GM19099 (cell line): Measurements from ENCODE around the gene EPC1.
A peak's percentile ranks its signal among the peaks of the same experiment; 100 is the strongest.

Experiments
- POLR2A ChIP-seq: IDR thresholded peaks from 3 replicates; pipeline ENCODE4 v1.6.1; 2011; ENCODE audit warnings: low read depth; ENCODE audit not compliant: insufficient read length; ENCODE audit errors: extremely low read depth

EPC1 gene

DNA sequence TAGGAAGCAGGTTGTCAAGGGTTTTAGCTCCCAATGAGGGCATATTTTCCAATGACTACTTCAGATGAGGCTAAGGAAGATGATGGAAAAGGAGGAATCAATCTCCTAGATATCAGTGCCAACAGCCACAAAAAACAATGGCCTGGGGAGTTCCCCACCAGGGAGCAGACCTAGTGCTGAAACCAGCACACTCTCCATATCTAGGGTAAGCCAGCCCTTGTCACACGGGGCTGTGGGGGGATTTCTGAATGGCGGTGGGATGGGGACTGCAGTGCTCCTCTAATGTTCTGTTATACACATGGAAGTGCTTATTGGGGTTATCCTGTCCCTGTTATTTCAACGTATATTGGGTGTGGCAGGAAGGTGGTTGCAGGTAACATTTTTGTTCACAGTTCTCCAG is 18.5 kb downstream of the EPC1 start:
- no peak for TF ChIP-seq POLR2A

DNA sequence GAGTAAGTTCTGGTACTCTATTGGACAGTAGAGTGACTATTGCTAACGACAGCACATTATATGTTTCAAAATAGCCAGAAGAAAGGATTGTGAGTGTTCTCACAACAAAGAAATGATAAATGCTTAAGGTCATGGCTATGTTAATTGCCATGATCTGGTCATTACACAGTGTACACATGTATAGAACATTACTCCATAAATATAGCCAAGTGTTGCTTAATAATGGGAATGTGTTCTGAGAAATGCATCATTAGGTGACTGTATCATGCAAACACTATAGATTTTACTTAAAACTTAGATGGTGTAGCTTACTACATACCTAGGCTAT is 19.6 kb downstream of the EPC1 start:
- TF ChIP-seq POLR2A, result no peak

DNA sequence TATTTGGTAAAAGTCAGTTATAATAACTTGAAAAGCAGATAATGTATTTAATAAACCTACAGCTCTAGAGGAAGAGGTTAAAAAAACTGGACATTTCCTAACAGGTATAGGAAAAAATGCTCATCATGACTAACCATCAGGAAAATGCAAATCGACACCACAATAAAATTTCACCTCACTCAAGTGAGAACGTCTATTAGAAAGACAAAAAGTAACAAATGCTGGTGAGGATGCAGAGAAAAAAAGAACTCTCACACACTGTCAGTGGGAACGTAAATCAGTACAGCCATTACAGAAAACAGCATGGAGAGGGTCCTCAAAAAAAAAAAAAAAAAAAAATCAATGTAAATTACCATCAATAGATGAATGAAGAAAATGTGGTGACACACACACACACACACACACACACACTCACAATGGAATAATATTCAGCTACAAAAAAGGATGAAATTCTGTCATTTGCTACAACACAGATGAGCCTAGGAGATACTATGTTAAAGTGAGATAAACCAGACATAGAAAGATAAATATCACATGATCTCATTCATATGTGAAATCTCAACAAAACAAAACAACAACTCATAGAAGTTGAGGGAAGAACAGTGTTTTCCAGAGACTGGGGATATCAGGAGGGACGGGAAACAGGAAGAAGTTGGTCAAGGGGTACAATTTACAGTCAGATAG is 20.1 kb downstream of the EPC1 start:
- no peak for TF ChIP-seq POLR2A

DNA sequence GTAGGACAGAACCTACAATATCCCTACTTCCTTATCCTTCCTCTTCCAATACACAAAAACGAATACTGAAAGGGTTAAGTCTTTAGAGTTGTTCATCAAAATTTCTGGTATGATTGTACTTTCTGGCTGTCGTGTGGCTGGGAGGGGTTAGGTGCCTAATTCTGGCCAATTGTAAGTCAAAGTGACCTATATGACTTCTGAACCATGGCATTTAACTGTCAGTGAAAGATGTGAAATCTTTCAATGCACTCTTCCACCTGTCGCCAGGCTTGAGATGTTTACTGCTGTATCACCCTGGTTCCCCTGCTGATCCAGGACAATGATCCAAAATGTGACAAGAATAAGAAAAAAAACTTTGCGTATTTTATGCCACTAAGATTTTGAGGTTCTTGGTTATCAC is 20.8 kb downstream of the EPC1 start:
- no peak for TF ChIP-seq POLR2A

DNA sequence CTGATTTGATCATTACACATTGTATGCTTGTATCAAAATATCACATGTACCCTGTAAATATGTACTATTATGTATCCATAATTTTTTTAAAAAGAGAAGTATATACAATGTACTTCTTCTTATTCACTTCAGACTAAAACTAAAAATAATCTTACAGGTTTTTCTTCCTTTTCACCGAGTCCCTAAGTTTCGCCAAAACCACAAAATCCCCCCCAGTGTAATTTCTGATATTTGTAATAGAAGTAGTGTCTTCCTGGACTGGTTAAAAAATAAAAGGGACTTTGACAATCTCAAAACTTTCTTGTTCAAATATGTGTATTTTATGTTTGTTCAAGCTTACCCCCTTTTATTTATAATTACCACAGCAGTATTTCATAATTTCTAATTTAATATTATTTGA is 23.9 kb downstream of the EPC1 start:
- TF ChIP-seq POLR2A, result no peak

DNA sequence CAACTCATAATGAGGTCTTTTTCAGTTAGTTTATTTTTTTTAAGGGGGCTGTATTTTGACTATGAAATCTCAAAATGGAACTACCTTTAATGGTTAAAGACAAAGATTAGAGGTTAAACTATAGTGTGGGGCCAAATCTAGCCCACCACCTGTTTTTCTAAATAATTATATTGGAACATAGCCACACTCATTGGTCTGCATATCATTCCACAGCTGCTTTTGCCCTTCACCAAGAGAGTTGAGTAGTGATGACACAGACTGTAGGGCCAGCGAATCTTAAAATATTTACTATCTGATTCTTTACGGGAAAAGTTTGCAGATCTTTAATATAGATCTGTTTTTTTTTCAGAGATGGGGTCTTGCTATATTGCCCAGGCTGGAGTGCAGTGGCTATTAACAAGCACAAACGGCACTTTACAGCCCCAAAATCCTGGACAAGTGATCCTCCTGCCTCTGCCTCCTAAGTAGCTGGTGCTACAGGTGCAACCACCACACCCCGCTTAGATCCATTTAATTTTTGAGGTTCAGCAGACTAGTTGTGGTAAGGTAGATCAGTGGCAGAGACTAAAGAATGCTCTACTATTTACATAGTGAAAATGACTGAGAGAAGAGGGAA is 25.8 kb downstream of the EPC1 start:
- TF ChIP-seq POLR2A, result no peak

DNA sequence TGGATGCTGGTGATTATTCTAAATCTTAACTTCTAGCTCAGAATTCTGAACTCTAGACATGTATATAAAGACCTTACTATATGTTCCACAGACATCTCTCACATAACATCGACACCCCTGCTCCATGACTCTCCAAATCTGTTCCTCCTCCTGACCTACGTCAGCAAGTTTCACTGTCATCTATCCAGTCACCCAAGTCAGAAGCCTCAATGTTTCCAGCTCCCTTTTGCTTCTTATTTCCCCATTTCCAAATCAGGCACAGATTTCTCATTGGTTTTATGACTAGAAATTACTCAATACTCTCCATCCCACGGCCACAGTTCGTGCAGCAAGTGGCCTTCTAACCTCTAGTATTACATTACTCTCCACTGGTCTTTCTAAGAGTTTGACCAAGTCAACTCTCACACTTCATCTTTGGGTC is 28.5 kb downstream of the EPC1 start:
- no peak for TF ChIP-seq POLR2A

DNA sequence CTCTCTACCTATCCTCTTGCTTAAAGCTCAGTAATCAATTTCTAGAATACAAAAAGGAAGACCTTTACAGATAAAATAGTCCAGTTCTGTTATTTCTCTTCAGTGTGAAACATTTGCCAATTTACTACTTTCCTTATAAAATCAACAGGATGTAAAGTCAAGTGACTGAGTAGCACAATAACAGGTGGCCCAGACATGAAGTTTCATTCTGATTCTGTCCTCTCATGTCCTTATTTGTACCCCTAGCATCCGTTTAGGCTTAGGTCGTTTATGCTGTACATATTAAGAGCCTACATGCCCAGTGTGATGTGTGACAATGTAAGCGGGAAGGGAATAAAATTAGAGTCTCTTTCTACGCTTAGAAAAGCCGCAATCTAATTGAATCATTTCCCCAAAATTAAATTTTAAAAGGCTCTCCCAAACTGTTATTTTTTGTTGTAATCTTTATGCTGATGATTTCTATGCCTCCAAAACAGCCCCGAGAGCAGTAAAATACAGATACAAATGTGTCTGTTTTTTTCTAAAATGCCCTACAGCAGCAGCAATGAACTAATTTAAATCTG is 29.1 kb downstream of the EPC1 start:
- TF ChIP-seq POLR2A, result peak; percentile 35

DNA sequence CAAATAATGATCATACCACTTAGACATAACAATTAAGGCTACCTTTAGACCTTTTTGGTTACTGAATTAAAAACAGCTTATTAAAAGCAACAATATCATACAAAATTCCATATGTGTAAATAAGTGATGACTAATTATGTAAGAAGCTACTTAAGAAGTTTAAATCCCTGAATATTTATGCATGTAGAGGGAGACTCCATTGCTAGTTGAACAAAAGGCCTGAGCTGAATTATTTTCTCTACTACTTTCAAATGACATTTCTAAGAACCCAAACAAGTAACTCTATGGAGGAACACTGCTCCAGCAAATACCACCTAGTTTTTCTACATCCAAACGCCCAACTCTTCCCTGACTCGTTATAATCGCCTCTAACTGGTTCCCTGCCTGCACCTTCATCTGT is 31.5 kb downstream of the EPC1 start:
- no peak for TF ChIP-seq POLR2A

DNA sequence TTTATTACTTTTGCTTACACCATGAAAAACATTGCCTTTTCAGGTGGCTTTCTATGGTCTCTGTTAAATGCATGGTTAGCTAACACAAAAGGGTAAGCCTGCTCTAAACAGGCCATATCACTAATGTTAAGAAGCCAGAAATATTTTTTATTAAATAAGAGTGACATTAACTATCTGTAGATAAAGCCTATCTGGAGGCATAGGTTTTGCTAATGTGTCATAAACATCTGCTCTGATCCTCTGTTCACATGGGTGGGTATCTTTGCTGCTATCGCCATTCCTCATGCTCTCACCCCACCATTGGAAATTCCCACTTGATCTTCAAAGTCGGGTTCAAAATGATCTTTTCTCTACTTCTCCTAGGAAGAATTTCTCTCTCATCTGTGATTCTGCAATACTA is 32.4 kb downstream of the EPC1 start:
- TF ChIP-seq POLR2A, result no peak

DNA sequence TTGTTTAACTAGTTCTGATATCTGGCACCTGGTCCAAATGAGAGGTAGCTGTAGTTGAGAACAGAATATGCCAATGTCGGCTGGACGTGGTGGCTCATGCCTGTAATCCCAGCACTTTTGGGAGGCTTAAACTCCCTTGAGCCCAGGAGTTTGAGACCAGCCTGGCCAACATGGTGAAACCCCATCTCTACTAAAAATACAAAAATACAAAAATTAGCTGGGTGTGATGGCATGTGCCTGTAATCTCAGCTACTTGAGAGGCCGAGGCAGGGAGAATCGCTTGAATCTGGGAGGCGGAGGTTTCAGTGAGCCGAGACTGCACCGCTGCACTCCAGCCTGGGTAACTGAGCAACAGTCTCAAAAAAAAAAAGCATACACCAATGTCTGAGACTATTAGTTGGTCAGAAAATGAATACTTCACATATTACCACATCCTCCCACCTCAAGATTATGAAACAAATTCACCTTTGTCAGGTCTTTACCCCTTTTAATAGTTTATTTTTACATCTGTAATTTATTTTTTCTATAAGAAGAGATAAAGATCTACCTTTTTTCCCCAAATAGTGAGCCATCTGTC is 38.8 kb downstream of the EPC1 start:
- no peak for TF ChIP-seq POLR2A

DNA sequence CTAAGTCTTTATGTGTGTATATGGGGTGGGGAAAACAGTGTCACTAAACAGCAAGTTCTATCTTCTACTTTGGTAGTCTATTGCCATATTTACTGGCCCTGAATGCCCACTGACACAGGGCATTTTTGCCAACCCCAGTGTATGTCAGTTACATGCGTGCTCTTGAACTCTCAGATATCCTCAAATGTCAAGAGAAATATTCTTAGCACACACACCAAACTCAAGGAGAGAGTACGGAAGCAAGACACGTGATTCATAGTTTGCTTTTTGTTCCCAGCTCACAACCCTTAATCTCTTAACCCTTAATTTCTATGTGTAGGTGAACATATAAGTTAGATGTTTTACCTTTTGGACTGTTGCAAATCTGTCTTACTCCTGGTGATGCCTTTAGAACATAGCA is 39.3 kb downstream of the EPC1 start:
- no peak for TF ChIP-seq POLR2A

DNA sequence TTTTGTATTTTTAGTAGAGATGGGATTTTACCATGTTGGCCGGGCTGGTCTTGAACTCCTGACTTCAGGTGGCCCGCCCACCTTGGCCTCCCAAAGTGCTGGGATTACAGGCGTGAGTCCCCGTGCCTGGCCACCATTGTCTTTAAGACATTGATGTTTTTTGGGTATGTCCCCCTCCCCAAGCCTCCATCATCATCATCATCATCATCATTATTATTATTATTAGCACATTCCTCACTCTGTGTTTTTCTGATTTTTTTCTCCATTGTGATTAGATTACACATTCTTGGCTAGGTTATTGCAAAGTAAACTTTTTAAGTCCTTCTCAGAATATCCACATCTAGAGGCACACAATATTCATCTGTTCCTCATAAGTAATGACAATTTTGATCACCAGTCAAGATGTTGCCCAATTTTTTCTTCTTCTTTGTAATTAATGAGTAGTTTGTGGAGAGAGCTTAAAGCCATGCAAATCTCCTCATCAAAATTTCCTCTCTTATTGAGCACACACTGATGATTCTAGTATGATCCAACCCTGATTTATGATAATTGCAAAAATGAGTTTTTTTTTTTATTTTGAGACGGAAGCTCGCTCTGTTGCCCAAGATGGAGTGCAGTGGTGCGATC is 47.5 kb downstream of the EPC1 start:
- TF ChIP-seq POLR2A, result no peak

DNA sequence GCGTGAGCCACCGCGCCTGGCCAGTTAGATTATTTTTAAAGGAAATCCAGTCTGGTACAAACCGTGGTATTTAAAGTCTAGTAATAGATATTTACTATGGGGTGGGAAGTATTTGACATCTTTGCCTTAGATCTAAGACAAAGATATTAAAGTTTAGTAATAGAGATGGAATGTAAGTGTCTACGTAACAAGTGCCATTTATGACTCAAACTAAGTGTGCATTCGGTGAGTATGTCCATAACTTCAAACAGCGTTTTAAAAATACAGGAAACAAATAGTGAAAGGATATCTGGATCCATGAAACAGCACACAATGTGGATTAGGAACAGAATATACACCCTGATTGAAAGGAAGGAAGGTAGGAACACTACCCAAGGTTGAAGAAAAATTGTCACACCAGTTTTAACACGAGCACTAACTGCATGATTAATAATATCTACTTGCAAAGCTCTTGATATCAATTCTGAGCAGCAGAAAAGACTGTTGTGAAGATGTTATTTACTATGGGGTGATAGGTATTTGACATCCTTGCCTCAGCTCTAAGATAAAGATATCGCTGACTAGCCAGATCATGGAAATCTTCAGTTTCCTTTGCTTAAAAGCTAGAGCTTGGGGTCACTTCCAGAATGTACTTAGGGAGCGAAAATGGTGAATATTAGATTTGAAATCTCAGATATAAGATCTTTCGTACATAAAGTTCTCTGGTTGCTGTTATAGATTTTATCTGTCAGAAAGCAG is 48.7 kb downstream of the EPC1 start:
- no peak for TF ChIP-seq POLR2A

DNA sequence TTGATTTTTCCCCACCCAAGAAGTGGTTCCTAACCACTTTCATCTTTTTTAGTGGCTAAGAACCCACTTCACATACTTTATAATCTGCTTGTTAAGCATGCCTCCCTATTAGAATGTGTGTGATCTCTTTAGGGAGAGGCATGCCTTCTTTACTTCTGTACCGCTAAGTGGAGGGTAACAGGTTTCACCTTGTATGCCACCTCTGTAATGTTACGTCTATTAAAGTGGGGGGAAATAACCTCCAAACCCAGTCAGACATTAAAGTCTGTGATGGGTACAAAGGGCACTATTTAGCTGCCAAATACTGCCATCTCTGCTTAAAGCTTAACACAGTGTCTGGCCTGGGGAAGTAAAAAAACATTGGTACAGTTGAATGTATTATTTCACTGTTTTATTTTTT is 51.9 kb downstream of the EPC1 start:
- TF ChIP-seq POLR2A, result no peak

DNA sequence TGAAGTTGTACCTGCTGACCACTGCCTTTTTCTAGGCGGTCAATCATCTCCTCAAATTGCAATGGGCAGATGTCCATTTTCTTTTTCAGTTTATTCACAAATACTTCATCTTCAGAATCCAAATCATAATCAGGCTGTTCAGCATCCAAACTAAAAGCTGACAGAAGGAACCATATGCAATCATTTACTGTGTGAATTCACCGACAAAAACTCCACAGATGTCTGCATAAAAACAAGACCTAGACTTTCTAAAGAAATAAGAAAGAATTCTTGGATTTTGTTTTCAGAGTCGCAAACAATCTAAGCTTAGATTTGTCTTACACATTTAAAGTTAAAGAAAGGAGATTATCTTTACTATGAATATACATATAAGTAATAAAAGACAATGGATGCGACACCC is 53.4 kb downstream of the EPC1 start:
- no peak for TF ChIP-seq POLR2A

DNA sequence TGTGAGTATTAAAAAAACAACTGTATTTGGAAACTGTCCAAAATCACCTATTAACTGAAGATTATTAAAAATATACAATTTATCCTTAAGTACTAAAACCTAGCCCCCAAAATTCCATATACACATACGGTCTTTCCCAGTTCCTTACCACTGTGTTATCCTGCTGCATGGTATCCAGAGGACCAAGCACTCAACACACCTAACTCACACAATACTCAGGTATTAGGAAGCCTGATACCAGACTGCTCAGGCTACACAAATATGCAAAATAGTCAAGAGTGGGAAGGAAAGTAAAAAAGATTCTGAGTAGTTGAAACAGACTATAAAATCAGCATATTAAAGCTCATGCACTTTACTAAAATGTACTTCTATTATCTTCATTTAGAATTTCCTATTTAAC is 67.2 kb downstream of the EPC1 start:
- TF ChIP-seq POLR2A, result no peak
